Nephron (organoid): Measurements from ENCODE around the gene ADAMTSL1.

Experiments used
- H3K27ac Mint-ChIP-seq, 3 experiments: 2 replicates each; pipeline ENCODE4 v1.8.0; 2020; ENCODE audit warnings: mixed read lengths in 3 of 3, mild to moderate bottlenecking in 2 of 3, moderate library complexity in 1 of 3
- H3K27me3 Mint-ChIP-seq: 2 replicates; pipeline ENCODE4 v1.8.0; 2021; ENCODE audit warnings: low read depth, mild to moderate bottlenecking, moderate library complexity, mixed read lengths
- H3K36me3 Mint-ChIP-seq: 2 replicates; pipeline ENCODE4 v1.8.0; 2020; ENCODE audit warnings: low read depth, mixed read lengths
- H3K4me1 Mint-ChIP-seq: 2 replicates; pipeline ENCODE4 v1.8.0; 2020; ENCODE audit warnings: mixed read lengths
- H3K4me3 Mint-ChIP-seq, 3 experiments: 2 replicates each; pipeline ENCODE4 v1.8.0; 2020; ENCODE audit warnings: mild to moderate bottlenecking in 3 of 3, mixed read lengths in 3 of 3, moderate library complexity in 2 of 3
- H3K9me3 Mint-ChIP-seq: 2 replicates; pipeline ENCODE4 v1.8.0; 2020; ENCODE audit warnings: mixed read lengths
- TF ChIP-seq, protein P1 (sequence below), 3 experiments: fragments of 200-600 bp; sonication (generic); IDR thresholded peaks; one replicate each; pipeline ENCODE4 v1.5.0; 2021; ENCODE audit warnings: antibody characterized with exemption in 3 of 3; ENCODE audit not compliant: unreplicated experiment in 3 of 3

The ADAMTSL1 gene

DNA sequence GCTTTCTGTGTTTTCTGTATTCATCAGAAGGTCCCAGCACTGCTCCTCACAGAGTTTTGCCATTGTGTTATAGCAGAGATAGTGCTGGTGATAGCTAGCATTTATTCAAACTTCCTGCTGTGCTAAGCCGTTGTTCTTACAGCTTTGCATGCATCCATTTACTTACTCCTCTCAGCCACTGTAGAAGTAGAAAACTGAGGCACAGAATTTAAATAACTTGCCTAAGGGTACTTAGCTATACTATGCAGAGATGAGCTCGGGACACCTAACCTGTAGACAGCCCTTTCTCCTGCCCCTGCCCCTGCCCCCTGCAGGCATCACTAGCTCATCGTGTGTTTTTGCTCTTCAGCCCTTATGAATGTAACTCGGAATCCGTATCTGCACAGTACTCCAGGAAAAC is 331.4 kb downstream of the ADAMTSL1 start:
- Mint-ChIP-seq H3K4me1 (no peaks in the 10 kb centered on the region), H3K36me3 (peaks cover 14% of the 10 kb centered on the region), H3K27me3 (no peaks in the 10 kb centered on the region), H3K9me3 (peaks cover 3% of the 10 kb centered on the region), H3K4me3 (no peak overlapping the region), H3K27ac (no peak overlapping the region)
- TF ChIP-seq, protein P1, sequence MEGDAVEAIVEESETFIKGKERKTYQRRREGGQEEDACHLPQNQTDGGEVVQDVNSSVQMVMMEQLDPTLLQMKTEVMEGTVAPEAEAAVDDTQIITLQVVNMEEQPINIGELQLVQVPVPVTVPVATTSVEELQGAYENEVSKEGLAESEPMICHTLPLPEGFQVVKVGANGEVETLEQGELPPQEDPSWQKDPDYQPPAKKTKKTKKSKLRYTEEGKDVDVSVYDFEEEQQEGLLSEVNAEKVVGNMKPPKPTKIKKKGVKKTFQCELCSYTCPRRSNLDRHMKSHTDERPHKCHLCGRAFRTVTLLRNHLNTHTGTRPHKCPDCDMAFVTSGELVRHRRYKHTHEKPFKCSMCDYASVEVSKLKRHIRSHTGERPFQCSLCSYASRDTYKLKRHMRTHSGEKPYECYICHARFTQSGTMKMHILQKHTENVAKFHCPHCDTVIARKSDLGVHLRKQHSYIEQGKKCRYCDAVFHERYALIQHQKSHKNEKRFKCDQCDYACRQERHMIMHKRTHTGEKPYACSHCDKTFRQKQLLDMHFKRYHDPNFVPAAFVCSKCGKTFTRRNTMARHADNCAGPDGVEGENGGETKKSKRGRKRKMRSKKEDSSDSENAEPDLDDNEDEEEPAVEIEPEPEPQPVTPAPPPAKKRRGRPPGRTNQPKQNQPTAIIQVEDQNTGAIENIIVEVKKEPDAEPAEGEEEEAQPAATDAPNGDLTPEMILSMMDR (IDR thresholded peaks at IDR 0.05; ENCODE audit: unreplicated experiment in 3 of 3), result no peak

DNA sequence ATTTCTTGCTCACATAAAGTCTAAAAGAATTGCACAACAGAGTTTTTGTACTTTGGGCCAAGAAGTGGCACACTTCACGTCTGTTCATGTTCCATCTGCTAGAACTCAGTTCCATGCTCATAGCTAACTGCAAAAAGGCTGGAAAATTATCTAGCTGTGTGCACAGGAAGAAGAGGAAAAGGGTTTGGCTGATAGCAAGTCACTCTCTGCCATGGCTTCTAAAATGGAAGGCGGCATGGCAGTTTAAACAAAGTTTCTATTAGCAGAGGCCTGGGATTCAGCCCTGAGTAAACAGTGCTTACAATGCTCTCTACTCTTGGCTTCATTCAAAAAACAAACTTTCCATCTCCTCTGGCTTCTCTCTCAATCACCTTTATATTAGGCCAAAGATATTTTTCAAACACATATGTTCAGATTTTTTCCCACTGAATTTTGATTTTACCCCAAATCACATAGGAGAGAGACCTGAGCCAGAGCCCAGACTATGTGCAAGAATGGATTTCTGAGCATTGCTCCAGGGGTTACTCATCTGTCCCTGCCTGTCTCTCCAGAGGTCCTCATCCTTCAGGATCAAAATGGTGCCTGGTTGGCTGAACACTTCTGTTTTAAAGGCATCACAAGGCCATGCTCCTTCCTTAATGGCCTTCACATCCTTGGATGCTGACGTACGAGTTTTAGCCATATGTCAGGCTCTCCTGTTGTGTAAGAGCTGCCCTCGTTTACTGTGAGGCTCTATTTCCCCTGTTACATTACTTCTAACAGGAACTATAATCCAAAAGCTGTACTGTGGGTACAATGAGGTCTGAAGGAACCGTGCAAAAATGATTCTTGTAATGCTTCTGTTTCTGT is 332.5 kb downstream of the ADAMTSL1 start:
- H3K9me3 Mint-ChIP-seq, result peaks cover 2% of the 10 kb centered on the region
- TF ChIP-seq, protein P1 (IDR thresholded peaks at IDR 0.05; ENCODE audit: unreplicated experiment in 3 of 3), result no peak
- no peaks in the 10 kb centered on the region for H3K27me3 Mint-ChIP-seq
- no peak overlapping the region for H3K27ac Mint-ChIP-seq
- H3K4me1 Mint-ChIP-seq, result no peaks in the 10 kb centered on the region
- H3K4me3 Mint-ChIP-seq, result no peak overlapping the region
- H3K36me3 Mint-ChIP-seq, result peaks cover 12% of the 10 kb centered on the region

DNA sequence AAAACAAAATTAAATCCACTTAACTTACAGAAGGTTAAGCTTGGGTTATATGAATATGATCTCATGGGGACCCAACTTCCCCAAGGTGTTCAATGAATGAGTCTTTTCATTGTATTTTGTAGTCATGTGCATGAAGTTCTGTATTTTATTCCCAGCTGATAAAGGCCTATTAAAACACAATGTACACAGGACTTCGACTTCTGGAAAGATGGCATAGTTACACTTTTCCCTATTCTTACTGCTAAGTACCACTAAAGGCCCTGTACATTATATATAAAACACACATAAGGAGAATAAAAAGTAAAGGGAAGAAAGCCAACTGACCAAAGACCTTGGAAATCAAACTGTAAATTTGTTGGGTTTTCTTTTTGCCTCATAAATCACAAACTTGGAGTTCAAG is 336.6 kb downstream of the ADAMTSL1 start:
- Mint-ChIP-seq H3K4me3 (no peak overlapping the region), H3K27ac (no peak overlapping the region), H3K4me1 (no peaks in the 10 kb centered on the region), H3K27me3 (no peaks in the 10 kb centered on the region), H3K36me3 (peaks cover 9% of the 10 kb centered on the region), H3K9me3 (peaks cover 13% of the 10 kb centered on the region)
- TF ChIP-seq, protein P1 (IDR thresholded peaks at IDR 0.05; ENCODE audit: unreplicated experiment in 3 of 3), result no peak

DNA sequence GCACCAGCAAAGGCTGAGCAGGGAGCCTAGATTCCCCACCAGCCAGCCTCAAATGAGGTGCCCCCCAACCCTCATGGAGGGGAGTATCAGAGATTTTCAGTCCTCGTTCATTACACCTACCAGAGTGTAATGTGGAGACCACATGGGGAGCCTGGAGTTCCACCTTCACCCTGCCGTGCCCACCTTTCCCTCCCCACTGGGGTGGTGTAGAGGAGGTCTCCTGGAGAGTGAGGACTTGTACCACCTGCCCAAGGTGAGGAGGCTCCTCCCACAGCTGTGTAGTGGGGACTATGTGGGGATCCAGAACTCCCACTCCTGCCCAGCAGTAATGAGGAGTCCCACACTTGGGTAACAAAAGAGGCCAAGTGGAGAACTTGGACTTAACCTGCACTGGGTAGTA is 337.2 kb downstream of the ADAMTSL1 start:
- Mint-ChIP-seq H3K27ac (no peak overlapping the region), H3K4me1 (no peaks in the 10 kb centered on the region), H3K4me3 (no peak overlapping the region), H3K27me3 (no peaks in the 10 kb centered on the region), H3K36me3 (peaks cover 9% of the 10 kb centered on the region), H3K9me3 (peaks cover 13% of the 10 kb centered on the region)
- TF ChIP-seq, protein P1 (IDR thresholded peaks at IDR 0.05; ENCODE audit: unreplicated experiment in 3 of 3), result no peak

DNA sequence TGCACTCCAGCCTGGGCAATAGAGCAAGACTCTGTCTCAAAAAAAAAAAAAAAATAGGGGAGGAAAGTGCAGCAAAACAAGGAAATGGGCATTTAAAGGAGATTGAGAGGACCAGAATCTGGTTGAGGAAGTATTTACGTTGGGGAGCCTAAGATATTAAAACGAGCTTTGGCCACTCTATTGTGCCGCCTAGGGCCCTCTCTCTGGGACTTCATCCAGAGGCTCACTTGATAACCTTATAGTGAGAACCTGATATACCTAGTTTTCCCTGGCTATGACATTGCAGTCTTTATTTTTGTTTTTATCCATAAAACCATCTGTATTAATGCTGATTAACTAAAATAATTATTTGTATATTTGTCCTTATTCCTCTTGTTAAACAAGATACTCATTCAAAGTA is 345.5 kb downstream of the ADAMTSL1 start:
- TF ChIP-seq, protein P1 (IDR thresholded peaks at IDR 0.05; ENCODE audit: unreplicated experiment in 3 of 3), result no peak
- peaks cover 13% of the 10 kb centered on the region for H3K4me1 Mint-ChIP-seq
- no peaks in the 10 kb centered on the region for H3K9me3 Mint-ChIP-seq
- H3K4me3 Mint-ChIP-seq, result no peak overlapping the region
- no peaks in the 10 kb centered on the region for H3K27me3 Mint-ChIP-seq
- no peak overlapping the region for H3K27ac Mint-ChIP-seq
- H3K36me3 Mint-ChIP-seq, result peaks cover 19% of the 10 kb centered on the region

DNA sequence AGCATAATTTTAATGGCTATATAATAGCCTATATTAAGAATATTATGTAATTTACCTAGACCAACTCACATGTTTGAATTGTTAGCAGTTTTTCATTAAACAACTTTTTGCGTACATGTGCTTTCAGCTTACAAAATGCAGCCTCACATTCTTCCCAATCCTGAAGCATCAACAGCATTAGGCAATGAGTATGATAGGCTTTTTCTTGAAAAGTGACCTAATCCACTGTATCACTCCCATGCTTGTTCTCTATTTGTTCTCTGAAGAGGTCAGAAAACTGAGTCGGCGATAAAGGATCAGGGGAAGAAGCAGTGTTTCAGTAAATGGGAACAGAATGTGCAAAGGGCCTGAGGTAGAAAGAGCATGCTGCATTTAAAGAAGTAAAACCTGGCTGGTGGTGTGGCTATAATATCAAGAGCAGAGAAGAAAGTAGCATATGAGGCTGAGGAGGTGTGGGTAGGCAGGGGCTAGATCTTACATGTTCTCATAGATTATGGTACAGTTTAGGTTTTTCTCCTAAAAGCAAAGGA is 346.7 kb downstream of the ADAMTSL1 start:
- Mint-ChIP-seq H3K36me3 (peaks cover 22% of the 10 kb centered on the region), H3K4me3 (no peak overlapping the region), H3K27ac (no peak overlapping the region), H3K4me1 (peaks cover 20% of the 10 kb centered on the region), H3K9me3 (no peaks in the 10 kb centered on the region), H3K27me3 (no peaks in the 10 kb centered on the region)
- TF ChIP-seq, protein P1 (IDR thresholded peaks at IDR 0.05; ENCODE audit: unreplicated experiment in 3 of 3), result no peak
